ENCODE measurements around the gene SPATA2L. TPM values are rescaled to one million over a fixed set of nuclear protein-coding genes. Genes with fewer than 3 reads are reported as not detected.

Gene SPATA2L
- total and polyA plus RNA-seq, 3 experiments from 2014 or later, result 7.0 to 10.3 (median 7.6) TPM

GRCh38 chr16:89723279-89724250, 22.1 kb upstream of the SPATA2L start:
- peak; percentile 78 to 96 (median 89) for DNase-seq
- ChIA-PET POLR2A (interaction anchor here (0.9 to 4.1 kb wide), 15 partner anchors 8 to 1153 kb away, joined by 3 to 68 read pairs (median 6); partner anchors contain the start of genes SPATA2L, TCF25 and ZC3H18), CTCF (interaction anchor here (0.6 to 5.7 kb wide), 14 partner anchors 9 to 106 kb away, joined by 3 to 46 read pairs (median 4); partner anchors contain the start of gene SPATA2L)
- Histone ChIP-seq H3K4me3 (ENCODE audit: low read length) (peak overlapping the region; percentile 98), H3K4me1 (ENCODE audit: insufficient read depth, low read length) (peaks cover 55% of the 10 kb centered on the region), H3K27me3 (ENCODE audit: insufficient read depth, low read length, poor library complexity, severe bottlenecking) (no peaks in the 10 kb centered on the region), H3K27ac (ENCODE audit: low read depth, low read length) (peak overlapping the region; percentile 92), H3K9me3 (ENCODE audit: low read length) (no peaks in the 10 kb centered on the region), H3K36me3 (ENCODE audit: insufficient read depth, low read length) (peaks cover 34% of the 10 kb centered on the region)
- Mint-ChIP-seq H3K4me3 (peak overlapping the region; percentile 91 to 99 (median 97)), H3K27ac (peak overlapping the region; percentile 98 to 100 (median 99)), H3K4me1 (peaks cover 29 to 51% (median 40%) of the 10 kb centered on the region in 3 donors), H3K27me3 (peaks cover 0 to 6% of the 10 kb centered on the region in 2 donors), H3K9me3 (no peaks in the 10 kb centered on the region), H3K36me3 (peaks cover 5 to 41% (median 9%) of the 10 kb centered on the region in 3 donors)

DNA sequence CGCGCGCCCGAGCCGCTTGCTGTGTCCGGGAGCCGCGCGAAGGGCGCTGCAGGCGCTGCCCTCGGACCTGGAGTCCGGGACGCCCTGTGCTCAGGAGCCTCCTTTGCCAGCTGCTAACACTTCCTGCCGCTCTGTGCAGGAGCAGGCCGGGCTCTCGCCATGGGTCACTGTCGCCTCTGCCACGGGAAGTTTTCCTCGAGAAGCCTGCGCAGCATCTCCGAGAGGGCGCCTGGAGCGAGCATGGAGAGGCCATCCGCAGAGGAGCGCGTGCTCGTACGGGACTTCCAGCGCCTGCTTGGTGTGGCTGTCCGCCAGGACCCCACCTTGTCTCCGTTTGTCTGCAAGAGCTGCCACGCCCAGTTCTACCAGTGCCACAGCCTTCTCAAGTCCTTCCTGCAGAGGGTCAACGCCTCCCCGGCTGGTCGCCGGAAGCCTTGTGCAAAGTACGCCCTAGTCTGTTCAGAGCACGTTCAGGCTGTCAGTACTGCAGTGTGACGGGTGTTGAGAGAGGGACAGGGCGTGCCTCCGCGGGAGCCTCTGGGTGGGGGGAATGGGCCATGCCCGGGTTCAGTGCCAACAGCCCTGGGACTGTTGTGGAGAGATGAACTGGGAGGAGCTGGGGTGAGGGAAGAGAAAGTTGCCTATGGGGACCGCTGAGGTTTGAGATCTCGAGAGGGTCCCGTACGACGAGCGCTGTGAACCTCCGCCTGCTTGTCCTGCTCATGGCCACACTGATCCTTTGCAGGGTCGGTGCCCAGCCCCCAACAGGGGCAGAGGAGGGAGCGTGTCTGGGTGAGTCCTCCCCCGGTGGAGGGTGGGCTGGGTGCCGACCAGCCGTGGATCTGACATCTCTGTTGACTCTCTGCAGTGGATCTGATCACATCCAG, 21.1 kb upstream of the SPATA2L start:
- Histone ChIP-seq H3K4me3 (ENCODE audit: low read length) (peak overlapping the region; percentile 98), H3K4me1 (ENCODE audit: insufficient read depth, low read length) (peaks cover 50% of the 10 kb centered on the region), H3K27ac (ENCODE audit: low read depth, low read length) (peak overlapping the region; percentile 92), H3K9me3 (ENCODE audit: low read length) (no peaks in the 10 kb centered on the region), H3K27me3 (ENCODE audit: insufficient read depth, low read length, poor library complexity, severe bottlenecking) (no peaks in the 10 kb centered on the region), H3K36me3 (ENCODE audit: insufficient read depth, low read length) (peaks cover 29% of the 10 kb centered on the region)
- Mint-ChIP-seq H3K27ac (peak overlapping the region; percentile 98 to 100 (median 99)), H3K9me3 (no peaks in the 10 kb centered on the region), H3K36me3 (peaks cover 5 to 36% (median 9%) of the 10 kb centered on the region in 3 donors), H3K4me1 (peaks cover 26 to 47% (median 37%) of the 10 kb centered on the region in 3 donors), H3K4me3 (peak overlapping the region; percentile 91 to 99 (median 97)), H3K27me3 (peaks cover 0 to 6% of the 10 kb centered on the region in 2 donors)
- POLR2A ChIA-PET, result interaction anchor here (0.8 to 4.1 kb wide), 11 partner anchors 11 to 186 kb away, joined by 3 to 68 read pairs (median 10); partner anchors contain the start of genes SPATA2L and TCF25
- CTCF ChIA-PET, result interaction anchor here (0.6 to 5.7 kb wide), 7 partner anchors 14 to 138 kb away, joined by 3 to 46 read pairs (median 12); partner anchors contain the start of gene SPATA2L
- peak; percentile 63 to 89 (median 79) for DNase-seq

DNA sequence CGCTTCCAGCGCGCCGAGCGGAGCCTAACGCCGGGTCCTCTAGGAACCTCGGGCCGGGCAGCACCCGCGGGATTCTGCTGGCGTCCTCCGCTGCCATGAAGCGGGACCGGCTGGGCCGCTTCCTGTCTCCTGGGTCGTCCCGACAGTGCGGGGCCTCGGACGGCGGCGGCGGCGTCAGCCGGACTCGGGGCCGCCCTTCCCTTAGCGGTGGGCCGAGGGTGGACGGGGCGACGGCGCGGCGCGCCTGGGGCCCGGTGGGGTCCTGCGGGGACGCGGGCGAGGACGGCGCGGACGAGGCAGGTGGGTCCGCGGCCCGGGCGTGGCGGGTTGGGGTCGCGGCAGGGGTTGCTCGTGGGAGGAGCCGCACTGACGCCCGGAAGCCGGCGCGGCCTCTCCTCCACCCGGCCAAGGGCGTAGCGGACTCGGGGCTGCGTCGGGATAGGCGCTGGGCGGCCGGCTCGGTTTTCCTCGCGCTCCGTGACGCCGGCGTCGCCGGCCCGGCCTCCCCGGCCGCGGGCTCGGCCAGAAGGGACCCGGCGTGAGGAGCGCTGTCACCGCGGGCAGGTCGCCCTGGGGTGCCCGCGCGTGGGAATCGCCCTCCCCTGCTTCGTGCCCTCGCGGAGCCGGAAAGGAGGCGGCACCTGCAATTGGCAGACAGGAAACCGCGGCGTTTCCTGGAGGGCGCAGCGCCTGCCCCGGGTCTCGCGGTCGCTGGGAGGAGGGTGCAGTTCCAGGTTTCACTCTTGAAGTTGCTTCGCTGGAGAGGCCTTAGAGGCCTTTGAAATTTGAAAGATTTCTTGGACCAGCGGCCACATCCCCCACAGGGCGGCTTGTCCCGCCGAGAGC, 20.3 kb upstream of the SPATA2L start:
- peaks cover 41% of the 10 kb centered on the region for H3K4me1 ChIP-seq (ENCODE audit: insufficient read depth, low read length)
- Mint-ChIP-seq H3K36me3 (peaks cover 5 to 27% (median 6%) of the 10 kb centered on the region in 3 donors), H3K27me3 (peaks cover 0 to 6% of the 10 kb centered on the region in 2 donors), H3K4me1 (peaks cover 17 to 38% (median 28%) of the 10 kb centered on the region in 3 donors), H3K4me3 (peak overlapping the region; percentile 91 to 99 (median 97)), H3K9me3 (no peaks in the 10 kb centered on the region), H3K27ac (peak overlapping the region; percentile 98 to 100 (median 99))
- CTCF ChIA-PET, result interaction anchor here (3.0 to 5.7 kb wide), 4 partner anchors 15 to 64 kb away, joined by 12 to 46 read pairs (median 25); partner anchors contain the start of gene SPATA2L
- H3K4me3 ChIP-seq (ENCODE audit: low read length), result peak overlapping the region; percentile 98
- POLR2A ChIA-PET, result interaction anchor here (0.8 to 4.1 kb wide), 5 partner anchors 15 to 187 kb away, joined by 3 to 68 read pairs (median 16); no protein-coding TSS in a partner anchor
- H3K27me3 ChIP-seq (ENCODE audit: insufficient read depth, low read length, poor library complexity, severe bottlenecking), result no peaks in the 10 kb centered on the region
- H3K9me3 ChIP-seq (ENCODE audit: low read length), result no peaks in the 10 kb centered on the region
- DNase-seq, result peak; percentile 88 to 94 (median 93)
- H3K27ac ChIP-seq (ENCODE audit: low read depth, low read length), result peak overlapping the region; percentile 92
- H3K36me3 ChIP-seq (ENCODE audit: insufficient read depth, low read length), result peaks cover 21% of the 10 kb centered on the region

GRCh38 chr16:89720813-89721545, 19.5 kb upstream of the SPATA2L start, which contains the start of the genes VPS9D1 and ZNF276:
Gene VPS9D1 (minus strand): TSS chr16:89720898. CDS start chr16:89720861, 37 bp downstream.
Gene ZNF276 (plus strand): TSS chr16:89721537. CDS start chr16:89721641, 104 bp downstream.
- DNase-seq, result peak; percentile 79 to 87 (median 83)
- H3K9me3 ChIP-seq (ENCODE audit: low read length), result no peaks in the 10 kb centered on the region
- Mint-ChIP-seq H3K36me3 (peaks cover 5 to 23% (median 6%) of the 10 kb centered on the region in 3 donors), H3K27ac (peak within 1 kb of the TSS; percentile 98 to 100 (median 99)), H3K4me3 (peak within 1 kb of the TSS; percentile 91 to 99 (median 97)), H3K27me3 (peaks cover 0 to 6% of the 10 kb centered on the region in 2 donors), H3K4me1 (peaks cover 17 to 37% (median 27%) of the 10 kb centered on the region in 3 donors), H3K9me3 (no peaks in the 10 kb centered on the region)
- H3K4me1 ChIP-seq (ENCODE audit: insufficient read depth, low read length), result peaks cover 33% of the 10 kb centered on the region
- no peaks in the 10 kb centered on the region for H3K27me3 ChIP-seq (ENCODE audit: insufficient read depth, low read length, poor library complexity, severe bottlenecking)
- H3K36me3 ChIP-seq (ENCODE audit: insufficient read depth, low read length), result peaks cover 19% of the 10 kb centered on the region
- H3K27ac ChIP-seq (ENCODE audit: low read depth, low read length), result peak within 1 kb of the TSS; percentile 92
- CTCF ChIA-PET, result interaction anchor here (0.8 kb wide), 1 partner anchor 15 kb away, joined by 4 read pairs; no protein-coding TSS in a partner anchor
- POLR2A ChIA-PET, result interaction anchor here (0.6 to 1.6 kb wide), 5 partner anchors 16 to 920 kb away, joined by 3 to 5 read pairs (median 4); no protein-coding TSS in a partner anchor
- H3K4me3 ChIP-seq (ENCODE audit: low read length), result peak within 1 kb of the TSS; percentile 98

DNA sequence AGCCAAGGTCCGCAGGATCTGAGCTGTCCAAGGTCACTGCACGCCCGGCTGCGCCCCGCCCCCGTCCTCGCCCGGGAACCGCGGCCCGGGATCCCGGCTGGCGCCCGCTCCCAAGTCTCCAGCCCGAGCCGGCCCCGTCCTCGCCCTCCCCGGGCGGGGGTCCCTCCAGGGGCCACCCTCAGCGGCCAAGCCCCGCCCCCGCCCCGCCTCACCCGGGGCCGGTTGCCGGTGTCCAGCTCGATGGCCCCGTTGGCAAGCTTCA, 19.0 kb upstream of the SPATA2L start:
- Histone ChIP-seq H3K4me3 (ENCODE audit: low read length) (peak overlapping the region; percentile 98), H3K9me3 (ENCODE audit: low read length) (no peaks in the 10 kb centered on the region), H3K27ac (ENCODE audit: low read depth, low read length) (peak overlapping the region; percentile 92), H3K36me3 (ENCODE audit: insufficient read depth, low read length) (peaks cover 19% of the 10 kb centered on the region), H3K4me1 (ENCODE audit: insufficient read depth, low read length) (peaks cover 29% of the 10 kb centered on the region), H3K27me3 (ENCODE audit: insufficient read depth, low read length, poor library complexity, severe bottlenecking) (no peaks in the 10 kb centered on the region)
- Mint-ChIP-seq H3K9me3 (no peaks in the 10 kb centered on the region), H3K27ac (peak overlapping the region in 6 of 8 donors; percentile 66 to 94 (median 76)), H3K27me3 (peaks cover 0 to 6% of the 10 kb centered on the region in 2 donors), H3K4me1 (peaks cover 17 to 35% (median 27%) of the 10 kb centered on the region in 3 donors), H3K36me3 (peaks cover 5 to 22% (median 6%) of the 10 kb centered on the region in 3 donors), H3K4me3 (peak overlapping the region; percentile 67 to 89 (median 81))
- no peak for DNase-seq
- CTCF ChIA-PET, result interaction anchor here (0.8 kb wide), 1 partner anchor 14 kb away, joined by 4 read pairs; no protein-coding TSS in a partner anchor
- POLR2A ChIA-PET, result interaction anchor here (0.6 to 1.6 kb wide), 5 partner anchors 16 to 919 kb away, joined by 3 to 5 read pairs (median 4); no protein-coding TSS in a partner anchor

Measured in CD8-positive, alpha-beta memory T cell (primary cell).